Testis (tissue), 3 donors: ENCODE data around the gene RAB35. TPM values are rescaled to one million over a fixed set of nuclear protein-coding genes. Genes with fewer than 3 reads are reported as not detected.

Experiments used
- DNase-seq: peaks from one replicate; pipeline ENCODE4 v3.0.0-alpha.2; 2019
- H3K27ac ChIP-seq, 2 donors: fragments of 200-600 bp; sonication (generic); one replicate each; pipeline ENCODE4 v1.5.1; 2019
- H3K27me3 ChIP-seq: fragments of 200-600 bp; sonication (generic); one replicate; pipeline ENCODE4 v1.5.1; 2019
- H3K36me3 ChIP-seq: fragments of 200-600 bp; sonication (generic); one replicate; pipeline ENCODE4 v1.5.1; 2017; ENCODE audit warnings: low read depth; ENCODE audit errors: missing control alignments
- H3K4me1 ChIP-seq: fragments of 200-600 bp; sonication (generic); one replicate; pipeline ENCODE4 v1.5.1; 2019
- H3K4me3 ChIP-seq, 2 donors: fragments of 200-600 bp; sonication (generic); one replicate each; pipeline ENCODE4 v1.5.1; 2017 to 2019
- H3K9me3 ChIP-seq: fragments of 200-600 bp; sonication (generic); one replicate; pipeline ENCODE4 v1.5.1; 2017
- CTCF ChIP-seq, 3 experiments: fragments of 450-650 bp in 2 of 3; fragments of 200-600 bp in 1 of 3; sonication (generic) in 1 of 3; IDR thresholded peaks; one replicate each; pipeline ENCODE4 v1.5.1; 2016 to 2019; ENCODE audit warnings: antibody characterized with exemption in 3 of 3, mild to moderate bottlenecking in 2 of 3, moderate library complexity in 1 of 3
- POLR2A ChIP-seq: fragments of 450-650 bp; IDR thresholded peaks from one replicate; pipeline ENCODE4 v1.6.1; 2017; ENCODE audit warnings: antibody characterized with exemption, mild to moderate bottlenecking, moderate library complexity
- WGBS, 2 donors: methylation state at CpG; one replicate each; pipeline ENCODE4 v1.1.5; 2018; 5-methylcytosine and 5-hydroxymethylcytosine counted together
- intact Hi-C: fragments of 100-400 bp; cut with DNase I; formaldehyde crosslinking; loops from one replicate; pipeline ENCODE4 v1.15.1; 2023; ENCODE audit warnings: low total_unique reads
- polyA plus RNA-seq: library from polyadenylated mRNA; stranded (reverse); fragments of 350-450 nt; fragmentation: Illumina TruSeq; extraction: RNeasy Lipid Tissue Mini Kit (QIAGEN cat#74804); gene quantifications from one replicate; pipeline ENCODE4 v1.2.3, GENCODE V29; 2014; ENCODE audit warnings: low read depth, low replicate concordance; ENCODE audit not compliant: insufficient read depth
- total RNA-seq, 2 donors: library from RNA; depleted of rRNA; stranded (reverse); fragments of >200 nt; gene quantifications; one replicate each; pipeline ENCODE4 v1.2.3, GENCODE V29; 2016

Gene RAB35
- total and polyA plus RNA-seq, 3 donors from 2014 or later: 21.1 to 27.4 (median 24.4) TPM

GRCh38 chr12:120159509-120160237 is 43.1 kb upstream of the RAB35 start:
- Histone ChIP-seq H3K27ac (no peak overlapping the region), H3K36me3 (no peaks in the 10 kb centered on the region), H3K27me3 (no peaks in the 10 kb centered on the region), H3K9me3 (no peaks in the 10 kb centered on the region), H3K4me1 (no peaks in the 10 kb centered on the region), H3K4me3 (no peak overlapping the region)
- TF ChIP-seq POLR2A (no peak), CTCF (IDR thresholded peaks at IDR 0.05) (no peak)
- peak; percentile 57 for DNase-seq
- intact Hi-C loops: no loop called here
- WGBS, 2 donors: 70 to 73% methylated on average over 5 to 12 of the region's 12 CpGs

- Histone ChIP-seq H3K9me3 (no peaks in the 10 kb centered on the region), H3K4me1 (no peaks in the 10 kb centered on the region), H3K27ac (no peak overlapping the region), H3K27me3 (no peaks in the 10 kb centered on the region), H3K36me3 (no peaks in the 10 kb centered on the region), H3K4me3 (no peak overlapping the region)
- 90 to 99% methylated on average over 5 to 10 of the region's 10 CpGs for WGBS, 2 donors
- DNase-seq: no peak
- no peak for TF ChIP-seq POLR2A
- TF ChIP-seq CTCF (IDR thresholded peaks at IDR 0.05): no peak
- intact Hi-C loops: no loop called here
These were observed 41.8 kb upstream of the RAB35 start for GRCh38 chr12:120158351-120158750.

- intact Hi-C loops: no loop called here
- 95 to 96% methylated on average over 11 of the region's 11 CpGs for WGBS, 2 donors
These were observed 41.1 kb upstream of the RAB35 start for GRCh38 chr12:120157678-120158077.

GRCh38 chr12:120156315-120157259 is 40.0 kb upstream of the RAB35 start:
- Histone ChIP-seq H3K27me3 (no peaks in the 10 kb centered on the region), H3K4me1 (no peaks in the 10 kb centered on the region), H3K4me3 (no peak overlapping the region), H3K36me3 (no peaks in the 10 kb centered on the region), H3K27ac (no peak overlapping the region), H3K9me3 (no peaks in the 10 kb centered on the region)
- intact Hi-C loops: no loop called here
- TF ChIP-seq POLR2A: no peak
- TF ChIP-seq CTCF (IDR thresholded peaks at IDR 0.05): no peak
- 93 to 94% methylated on average over 22 of the region's 22 CpGs for WGBS, 2 donors
- DNase-seq: no peak

More at GRCh38 chr12:120157678-120158077, 41.1 kb upstream of the RAB35 start:
- TF ChIP-seq POLR2A: no peak
- no peak for TF ChIP-seq CTCF (IDR thresholded peaks at IDR 0.05)
- H3K4me3 ChIP-seq: no peak overlapping the region
- H3K36me3 ChIP-seq: no peaks in the 10 kb centered on the region
- no peaks in the 10 kb centered on the region for H3K4me1 ChIP-seq
- H3K27me3 ChIP-seq: no peaks in the 10 kb centered on the region
- no peak overlapping the region for H3K27ac ChIP-seq
- H3K9me3 ChIP-seq: no peaks in the 10 kb centered on the region
- no peak for DNase-seq
